ENCODE data around the gene PDZD7.

The PDZD7 gene

GRCh38 chr10:101031128-101031795, at the start of gene PDZD7, which contains the start of gene SFXN3:
Gene PDZD7 (minus strand): TSS chr10:101031129. CDS start chr10:101030219, 910 bp downstream.
Gene SFXN3 (plus strand): TSS chr10:101031234. CDS start chr10:101034695, 3,461 bp downstream.
- DNase-seq, result peak; percentile 91

- no peak for DNase-seq
These were observed 48.9 kb upstream of the PDZD7 start for GRCh38 chr10:101079874-101080273.

- no peak for DNase-seq
These were observed 45.7 kb upstream of the PDZD7 start for GRCh38 chr10:101076630-101077029.

- DNase-seq, result no peak
These were observed 44.8 kb upstream of the PDZD7 start for GRCh38 chr10:101075775-101076174.

GRCh38 chr10:101073631-101074030, 42.7 kb upstream of the PDZD7 start:
- no peak for DNase-seq

GRCh38 chr10:101072923-101073322, 42.0 kb upstream of the PDZD7 start:
- DNase-seq, result no peak

GRCh38 chr10:101071885-101072433, 41.0 kb upstream of the PDZD7 start:
- no peak for DNase-seq

GRCh38 chr10:101071267-101071884, 40.4 kb upstream of the PDZD7 start:
- no peak for DNase-seq

GRCh38 chr10:101070098-101070497, 39.2 kb upstream of the PDZD7 start:
- DNase-seq, result no peak

GRCh38 chr10:101069441-101069840, 38.5 kb upstream of the PDZD7 start:
- no peak for DNase-seq

GRCh38 chr10:101067356-101068083, 36.6 kb upstream of the PDZD7 start:
- peak; percentile 61 for DNase-seq

- no peak for DNase-seq
These were observed 36.0 kb upstream of the PDZD7 start for GRCh38 chr10:101066896-101067355.

GRCh38 chr10:101066146-101066895, 35.4 kb upstream of the PDZD7 start:
- DNase-seq, result no peak

- DNase-seq, result no peak
These were observed 34.7 kb upstream of the PDZD7 start for GRCh38 chr10:101065481-101066145.

GRCh38 chr10:101064415-101065030, 33.6 kb upstream of the PDZD7 start:
- DNase-seq, result no peak

- no peak for DNase-seq
These were observed 32.9 kb upstream of the PDZD7 start for GRCh38 chr10:101063548-101064414.

GRCh38 chr10:101063050-101063525, 32.2 kb upstream of the PDZD7 start:
- DNase-seq, result no peak

- DNase-seq, result no peak
These were observed 31.5 kb upstream of the PDZD7 start for GRCh38 chr10:101062232-101063049.

- DNase-seq, result no peak
These were observed 30.8 kb upstream of the PDZD7 start, which contains the start of gene KAZALD1 for GRCh38 chr10:101061624-101062231. Gene KAZALD1 (plus strand): TSS chr10:101061989. CDS start chr10:101062593, 604 bp downstream.

Data from kidney glomerular epithelial cell (primary cell).